Activated CD8-positive, alpha-beta T cell treated with anti-CD3 and anti-CD28 coated beads, Interleukin-2, amount 10 ng/mL, durations not matched to agents 7 days and 5 days (primary cell): Measurements from ENCODE around the gene GSTM1. TPM values are rescaled to one million over a fixed set of nuclear protein-coding genes. Genes with fewer than 3 reads are reported as not detected.
"Not testable (repeated sequence)": the region's sequence is repeated elsewhere in the genome, so short reads cannot be mapped to it uniquely, and the experiment has no call there.

Experiments
- ATAC-seq: fragments of 150-1000 bp; cut with Tn5 transposase; one replicate; pipeline ENCODE4 v1.10.0; 2021; ENCODE audit warnings: moderate library complexity
- CTCF ChIA-PET: fragments of 350-600 bp; sonication (Branson Sonifier 250); formaldehyde crosslinking; loops from one replicate; lab custom pipeline; 2021; ENCODE audit warnings: antibody characterized with exemption; lab: Charles Lee
- POLR2A ChIA-PET: fragments of 350-600 bp; sonication (Branson Sonifier 250); formaldehyde crosslinking; loops from one replicate; lab custom pipeline; 2021; ENCODE audit warnings: antibody characterized with exemption; lab: Charles Lee
- DNase-seq: peaks from one replicate; pipeline ENCODE4 v3.0.0-alpha.2; 2020
- H3K27ac Mint-ChIP-seq: one replicate; pipeline ENCODE4 v1.8.0; 2021; ENCODE audit warnings: mild to moderate bottlenecking, mixed read lengths
- H3K27me3 Mint-ChIP-seq: one replicate; pipeline ENCODE4 v1.8.0; 2021; ENCODE audit warnings: low read depth, mixed read lengths
- H3K36me3 Mint-ChIP-seq: one replicate; pipeline ENCODE4 v1.8.0; 2021; ENCODE audit warnings: low read depth, mixed read lengths
- H3K4me1 Mint-ChIP-seq: one replicate; pipeline ENCODE4 v1.8.0; 2021; ENCODE audit warnings: low read depth, mixed read lengths
- H3K4me3 Mint-ChIP-seq: one replicate; pipeline ENCODE4 v1.8.0; 2021; ENCODE audit warnings: mild to moderate bottlenecking, mixed read lengths
- H3K9me3 Mint-ChIP-seq: one replicate; pipeline ENCODE4 v1.8.0; 2022; ENCODE audit warnings: mixed read lengths; ENCODE audit not compliant: insufficient read depth
- total RNA-seq, 2 experiments: library from RNA; stranded (reverse); gene quantifications; one replicate each; pipeline ENCODE4 v1.2.3, GENCODE V29; 2021

The GSTM1 gene
- total RNA-seq, 2 experiments from 2014 or later: 30.2 to 31.5 TPM

DNA sequence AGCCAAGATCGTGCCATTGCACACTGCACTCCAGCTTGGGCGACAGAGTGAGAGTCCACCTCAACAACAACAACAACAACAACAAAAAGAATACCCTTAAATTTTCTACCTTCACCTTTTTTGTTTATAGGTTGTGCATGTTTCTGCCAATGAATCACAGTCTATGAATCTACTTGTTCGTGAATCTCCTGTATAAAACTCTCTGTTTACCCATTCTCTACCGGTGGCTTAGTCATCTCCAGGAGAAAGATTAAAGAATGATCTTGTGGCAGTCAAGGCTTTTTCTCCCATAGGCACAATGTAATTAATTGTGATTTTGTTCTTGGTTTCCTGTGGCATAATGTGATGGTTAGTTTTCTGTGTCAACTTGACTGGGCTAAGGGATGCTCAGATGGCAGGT is 10.2 kb downstream of the GSTM1 start:
- H3K4me1 Mint-ChIP-seq, CTCF ChIA-PET, DNase-seq: not testable (repeated sequence)

DNA sequence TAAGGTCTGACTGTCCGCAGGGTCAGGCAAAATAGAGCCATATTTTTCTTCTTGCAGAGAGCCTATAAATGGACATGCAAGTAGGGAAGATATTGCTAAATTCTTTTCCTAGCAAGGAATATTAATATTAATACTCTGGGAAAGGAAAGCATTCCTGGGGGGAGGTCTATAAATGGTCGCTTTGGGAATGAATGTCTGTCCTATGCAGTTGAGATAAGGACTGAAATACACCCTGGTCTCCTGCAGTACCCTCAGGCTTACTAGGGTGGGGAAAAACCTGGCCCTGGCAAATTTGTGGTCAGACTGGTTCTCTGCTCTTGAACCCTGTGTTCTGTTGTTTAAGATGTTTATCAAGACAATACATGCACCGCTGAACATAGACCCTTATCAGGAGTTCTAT is 15.3 kb downstream of the GSTM1 start:
- H3K4me3 Mint-ChIP-seq, H3K27ac Mint-ChIP-seq, H3K27me3 Mint-ChIP-seq, CTCF ChIA-PET, H3K4me1 Mint-ChIP-seq, DNase-seq, ATAC-seq, POLR2A ChIA-PET, H3K36me3 Mint-ChIP-seq, H3K9me3 Mint-ChIP-seq: not testable (repeated sequence)

More for the DNA sequence above, 10.2 kb downstream of the GSTM1 start:
- ATAC-seq, H3K4me3 Mint-ChIP-seq, H3K27ac Mint-ChIP-seq, POLR2A ChIA-PET, H3K27me3 Mint-ChIP-seq, H3K9me3 Mint-ChIP-seq, H3K36me3 Mint-ChIP-seq: not testable (repeated sequence)

DNA sequence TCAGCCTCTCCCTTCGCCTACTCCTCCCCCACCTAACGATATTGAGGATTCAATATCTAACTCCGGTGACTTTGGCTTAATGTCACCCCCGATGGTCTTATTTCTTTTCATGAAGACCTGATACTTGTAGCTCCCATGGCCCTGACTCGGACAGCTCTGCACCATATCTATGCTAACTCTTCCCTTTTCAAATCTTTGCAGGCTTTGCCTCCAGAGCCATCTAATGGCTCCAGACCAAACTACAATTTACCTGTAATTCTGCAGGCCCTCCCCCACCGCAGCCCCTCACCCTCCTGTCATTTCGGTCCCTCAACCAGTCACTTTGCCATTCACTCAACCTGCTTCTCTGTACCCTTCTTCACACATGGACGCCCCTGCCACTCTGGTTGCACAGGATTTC is 16.6 kb downstream of the GSTM1 start:
- ChIA-PET POLR2A (no interaction called here), CTCF (interaction anchor here (0.6 kb wide), 1 partner anchor 157 kb away, joined by 3 read pairs; no protein-coding TSS in a partner anchor)
- H3K4me3 Mint-ChIP-seq: no peak overlapping the region
- H3K27ac Mint-ChIP-seq: no peak overlapping the region
- H3K4me1 Mint-ChIP-seq: no peaks in the 10 kb centered on the region
- peaks cover under 1% of the 10 kb centered on the region for H3K36me3 Mint-ChIP-seq
- no peak for DNase-seq
- H3K27me3 Mint-ChIP-seq: no peaks in the 10 kb centered on the region
- no peak for ATAC-seq
- peaks cover 10% of the 10 kb centered on the region for H3K9me3 Mint-ChIP-seq

DNA sequence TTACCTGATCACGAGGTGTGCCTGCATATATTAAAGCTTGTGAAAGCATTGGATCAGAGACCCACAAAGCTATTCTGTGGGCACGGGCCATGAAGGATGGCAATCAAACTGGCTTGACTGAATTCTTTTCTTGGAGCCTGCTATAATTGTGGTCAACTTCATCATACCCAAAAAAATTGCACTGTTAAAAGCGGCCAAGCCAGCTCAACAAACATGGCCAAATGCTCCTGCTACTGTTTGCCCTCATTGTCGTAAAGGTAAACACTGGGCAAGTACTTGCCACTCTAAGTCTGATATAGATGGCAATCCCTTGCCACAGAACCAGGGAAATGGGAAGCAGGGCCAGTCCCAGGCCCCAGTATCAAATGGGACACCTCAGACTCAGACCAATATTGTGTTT is 17.8 kb downstream of the GSTM1 start:
- Mint-ChIP-seq H3K36me3 (peaks cover 4% of the 10 kb centered on the region), H3K4me1 (no peaks in the 10 kb centered on the region), H3K9me3 (peaks cover 10% of the 10 kb centered on the region), H3K27ac (no peak overlapping the region), H3K27me3 (no peaks in the 10 kb centered on the region), H3K4me3 (no peak overlapping the region)
- DNase-seq (no peak), ATAC-seq (no peak)
- POLR2A ChIA-PET: no interaction called here
- CTCF ChIA-PET: interaction anchor here (0.8 to 1.5 kb wide), 3 partner anchors 64 to 278 kb away, joined by 3 to 4 read pairs (median 3); no protein-coding TSS in a partner anchor

DNA sequence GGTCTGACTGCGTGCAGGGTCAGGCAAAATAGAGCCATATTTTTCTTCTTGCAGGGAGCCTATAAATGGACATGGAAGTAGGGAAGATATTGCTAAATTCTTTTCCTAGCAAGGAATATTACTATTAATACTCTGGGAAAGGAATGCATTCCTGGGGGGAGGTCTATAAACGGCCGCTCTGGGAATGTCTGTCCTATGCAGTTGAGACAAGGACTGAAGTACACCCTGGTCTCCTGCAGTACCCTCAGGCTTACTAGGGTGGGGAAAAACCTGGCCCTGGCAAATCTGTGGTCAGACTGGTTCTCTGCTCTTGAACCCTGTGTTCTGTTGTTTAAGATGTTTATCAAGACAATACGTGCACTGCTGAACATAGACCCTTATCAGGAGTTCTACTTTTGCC is 21.3 kb downstream of the GSTM1 start:
- H3K27me3 Mint-ChIP-seq, H3K4me3 Mint-ChIP-seq, H3K27ac Mint-ChIP-seq, H3K36me3 Mint-ChIP-seq, H3K4me1 Mint-ChIP-seq, POLR2A ChIA-PET, H3K9me3 Mint-ChIP-seq, ATAC-seq, DNase-seq: not testable (repeated sequence)
- CTCF ChIA-PET: interaction anchor here (1.3 kb wide), 1 partner anchor 69 kb away, joined by 3 read pairs; no protein-coding TSS in a partner anchor

DNA sequence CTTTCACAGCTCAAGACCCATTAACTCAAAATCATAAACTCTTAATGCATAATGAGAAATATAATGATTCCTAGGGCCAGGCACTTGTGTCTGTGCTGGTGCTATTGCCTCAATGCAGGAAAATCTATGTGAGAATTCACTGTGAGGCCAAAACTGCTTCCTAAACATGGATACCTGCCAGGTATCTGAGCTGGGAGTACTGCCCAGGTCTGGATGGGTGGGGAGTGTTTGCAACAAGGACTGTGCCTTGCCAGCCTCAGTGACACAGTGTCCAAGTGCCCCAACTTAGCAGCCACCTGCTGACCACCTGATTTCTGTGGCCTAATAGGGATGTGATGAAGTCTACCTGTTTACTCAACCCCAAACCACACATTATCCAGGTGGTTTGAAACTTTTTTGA is 22.2 kb downstream of the GSTM1 start:
- H3K36me3 Mint-ChIP-seq, POLR2A ChIA-PET, H3K27ac Mint-ChIP-seq: not testable (repeated sequence)

DNA sequence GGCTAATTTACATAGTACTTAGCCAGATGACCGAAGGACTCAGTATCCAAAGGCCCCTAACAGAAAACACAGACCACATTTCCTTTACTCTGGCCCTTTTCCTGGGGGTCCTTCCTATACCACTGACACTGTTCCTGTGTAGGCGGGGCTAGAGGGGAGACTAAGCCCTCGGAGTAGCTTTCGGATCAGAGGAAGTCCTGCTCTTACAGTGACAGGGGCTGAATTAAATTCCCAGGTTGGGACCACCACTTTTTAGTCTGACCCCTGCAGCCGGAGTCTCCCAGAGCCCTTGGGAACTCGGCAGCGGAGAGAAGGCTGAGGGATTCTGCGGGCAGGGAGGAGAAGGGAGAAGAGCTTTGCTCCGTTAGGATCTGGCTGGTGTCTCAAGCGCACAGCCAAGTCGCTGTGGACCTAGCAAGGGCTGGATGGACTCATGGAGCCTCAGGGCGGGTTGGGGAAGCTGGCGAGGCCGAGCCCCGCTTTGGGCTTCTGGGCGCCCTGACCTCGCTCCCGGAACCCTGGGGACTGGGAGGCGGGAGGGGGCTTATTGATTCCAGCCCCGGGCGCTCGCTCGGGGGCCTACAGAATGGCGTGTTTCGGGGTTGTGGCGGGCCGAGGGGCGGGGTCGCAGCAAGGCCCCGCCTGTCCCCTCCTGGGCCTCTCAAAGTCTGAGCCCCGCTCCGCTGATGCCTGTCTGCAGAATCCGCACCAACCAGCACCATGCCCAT is 24.1 kb downstream of the GSTM1 start, which contains the start of gene GSTM5:
Gene GSTM5 (plus strand): TSS at position 659 of the 728 bp plus-strand sequence. CDS start 62 bp downstream, at position 721.
- DNase-seq, H3K27ac Mint-ChIP-seq, POLR2A ChIA-PET: not testable (repeated sequence)

More for the DNA sequence above, 22.2 kb downstream of the GSTM1 start:
- not testable (repeated sequence) for ATAC-seq, H3K4me1 Mint-ChIP-seq, H3K9me3 Mint-ChIP-seq, H3K4me3 Mint-ChIP-seq, DNase-seq
- peaks cover 10% of the 10 kb centered on the region for H3K27me3 Mint-ChIP-seq
- CTCF ChIA-PET: interaction anchor here (1.3 kb wide), 1 partner anchor 70 kb away, joined by 3 read pairs; no protein-coding TSS in a partner anchor

DNA sequence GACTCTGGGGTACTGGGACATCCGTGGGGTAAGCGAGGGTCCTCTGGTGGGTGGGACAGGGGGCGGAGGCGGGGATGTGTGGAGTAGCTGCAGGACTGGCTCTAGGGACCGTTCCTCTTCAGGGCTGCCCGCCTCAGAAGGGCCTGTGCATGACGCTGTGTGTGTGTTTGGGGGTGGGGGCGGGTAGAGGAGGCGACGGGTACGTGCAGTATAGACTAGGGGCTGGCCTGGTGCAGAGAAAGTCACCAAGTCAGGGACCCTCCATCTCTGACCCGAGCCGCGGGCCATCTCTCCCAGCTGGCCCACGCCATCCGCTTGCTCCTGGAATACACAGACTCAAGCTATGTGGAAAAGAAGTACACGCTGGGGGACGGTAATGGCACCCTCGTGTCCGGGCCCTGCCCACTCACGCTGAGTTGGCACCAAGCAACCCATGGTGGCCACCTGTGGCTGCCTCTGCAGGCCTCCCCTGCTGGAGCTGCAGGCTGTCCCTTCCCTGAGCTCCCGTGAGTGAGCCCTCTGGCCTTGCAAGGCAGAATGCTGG is 24.8 kb downstream of the GSTM1 start:
- H3K9me3 Mint-ChIP-seq: peaks cover 7% of the 10 kb centered on the region
- ChIA-PET POLR2A (no interaction called here), CTCF (no interaction called here)
- H3K4me3 Mint-ChIP-seq: no peak overlapping the region
- H3K4me1 Mint-ChIP-seq: peaks cover 2% of the 10 kb centered on the region
- ATAC-seq (no peak), DNase-seq (no peak)
- no peak overlapping the region for H3K27ac Mint-ChIP-seq
- peaks cover 13% of the 10 kb centered on the region for H3K27me3 Mint-ChIP-seq
- H3K36me3 Mint-ChIP-seq: peaks cover 4% of the 10 kb centered on the region

More for the DNA sequence above, 24.1 kb downstream of the GSTM1 start, which contains the start of gene GSTM5:
- H3K9me3 Mint-ChIP-seq, H3K36me3 Mint-ChIP-seq, CTCF ChIA-PET, H3K4me1 Mint-ChIP-seq, ATAC-seq: not testable (repeated sequence)
- Mint-ChIP-seq H3K4me3 (peak within 1 kb of the TSS; percentile 40), H3K27me3 (peaks cover 13% of the 10 kb centered on the region)

DNA sequence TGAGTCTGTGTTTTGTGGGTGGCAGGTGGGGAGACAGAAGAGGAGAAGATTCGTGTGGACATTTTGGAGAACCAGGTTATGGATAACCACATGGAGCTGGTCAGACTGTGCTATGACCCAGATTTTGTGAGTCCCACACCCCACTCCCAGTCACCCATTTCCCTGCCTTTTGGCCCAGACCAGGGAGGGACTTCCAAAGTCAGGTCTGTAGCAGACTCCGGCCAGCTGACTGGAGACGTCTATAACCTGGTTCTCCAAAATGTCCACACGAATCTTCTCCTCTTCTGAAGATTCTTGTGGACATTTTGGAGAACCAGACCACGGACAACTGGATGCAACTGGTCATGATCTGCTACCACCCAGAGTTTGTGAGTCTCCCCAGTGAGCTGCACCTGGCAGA is 26.0 kb downstream of the GSTM1 start:
- H3K9me3 Mint-ChIP-seq: peaks cover 2% of the 10 kb centered on the region
- peaks cover 13% of the 10 kb centered on the region for H3K27me3 Mint-ChIP-seq
- H3K4me3 Mint-ChIP-seq: no peak overlapping the region
- H3K36me3 Mint-ChIP-seq: peaks cover 4% of the 10 kb centered on the region
- POLR2A ChIA-PET: no interaction called here
- ATAC-seq (no peak), DNase-seq (no peak)
- CTCF ChIA-PET: interaction anchor here (1.1 kb wide), 1 partner anchor 271 kb away, joined by 3 read pairs; the partner anchor contains the start of gene AHCYL1
- H3K4me1 Mint-ChIP-seq: peaks cover 2% of the 10 kb centered on the region
- no peak overlapping the region for H3K27ac Mint-ChIP-seq

DNA sequence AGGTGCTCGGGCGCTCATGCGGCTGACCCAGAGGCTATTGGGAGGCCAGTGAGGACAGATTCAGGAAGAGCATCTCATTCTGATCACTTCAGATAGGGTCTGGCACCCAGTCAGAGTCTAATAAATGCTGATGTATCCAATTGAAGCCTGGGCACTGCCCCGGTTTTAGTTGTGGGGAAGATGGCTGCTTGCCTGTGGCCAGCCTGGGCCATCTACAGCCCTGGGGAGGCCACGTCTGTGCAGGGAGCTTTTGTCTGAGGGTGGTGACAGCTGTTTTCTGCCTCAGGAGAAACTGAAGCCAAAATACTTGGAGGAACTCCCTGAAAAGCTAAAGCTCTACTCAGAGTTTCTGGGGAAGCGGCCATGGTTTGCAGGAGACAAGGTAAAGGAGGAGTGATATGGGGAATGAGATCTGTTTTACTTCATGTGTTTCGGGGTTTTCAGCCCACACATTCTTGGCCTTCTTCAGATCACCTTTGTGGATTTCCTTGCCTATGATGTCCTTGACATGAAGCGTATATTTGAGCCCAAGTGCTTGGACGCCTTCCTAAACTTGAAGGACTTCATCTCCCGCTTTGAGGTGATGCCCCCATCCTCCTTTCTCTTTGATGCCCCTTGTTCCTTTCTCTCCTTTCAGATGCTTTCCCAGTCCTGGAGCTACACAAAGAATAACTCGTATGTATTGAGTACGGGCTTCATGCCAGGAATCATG is 27.2 kb downstream of the GSTM1 start:
- no peaks in the 10 kb centered on the region for H3K9me3 Mint-ChIP-seq
- DNase-seq (no peak), ATAC-seq (no peak)
- CTCF ChIA-PET: interaction anchor here (1.1 kb wide), 1 partner anchor 270 kb away, joined by 3 read pairs; the partner anchor contains the start of gene AHCYL1
- H3K4me1 Mint-ChIP-seq: peaks cover 2% of the 10 kb centered on the region
- no peak overlapping the region for H3K4me3 Mint-ChIP-seq
- no peaks in the 10 kb centered on the region for H3K36me3 Mint-ChIP-seq
- peaks cover 13% of the 10 kb centered on the region for H3K27me3 Mint-ChIP-seq
- POLR2A ChIA-PET: no interaction called here
- no peak overlapping the region for H3K27ac Mint-ChIP-seq

DNA sequence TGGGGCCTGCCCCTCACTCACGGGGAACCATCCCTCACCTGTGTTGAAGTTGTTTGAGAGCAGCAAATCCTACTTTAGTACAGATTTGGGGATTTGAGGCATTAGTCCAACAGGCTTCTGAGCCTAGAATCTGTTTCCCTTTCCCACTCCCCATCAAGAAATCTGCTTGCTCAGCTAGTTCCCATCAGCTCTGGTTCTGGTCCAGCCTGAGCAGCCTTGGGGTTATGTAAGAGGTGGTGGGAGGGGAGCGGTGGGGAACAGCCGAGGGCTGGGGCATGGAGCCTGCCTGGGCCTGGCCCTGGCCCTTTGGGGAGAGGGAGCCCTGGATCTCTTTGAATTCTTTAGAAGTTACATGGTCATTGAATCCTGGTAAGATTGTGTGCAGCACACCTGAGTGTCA is 28.5 kb downstream of the GSTM1 start:
- H3K27ac Mint-ChIP-seq: no peak overlapping the region
- no peak overlapping the region for H3K4me3 Mint-ChIP-seq
- H3K9me3 Mint-ChIP-seq: no peaks in the 10 kb centered on the region
- POLR2A ChIA-PET: no interaction called here
- no peaks in the 10 kb centered on the region for H3K36me3 Mint-ChIP-seq
- DNase-seq: no peak
- CTCF ChIA-PET: interaction anchor here (2.9 kb wide), 1 partner anchor 76 kb away, joined by 11 read pairs; no protein-coding TSS in a partner anchor
- ATAC-seq: no peak
- H3K4me1 Mint-ChIP-seq: peaks cover 2% of the 10 kb centered on the region
- peaks cover 13% of the 10 kb centered on the region for H3K27me3 Mint-ChIP-seq
